H1 (cell line): ENCODE measurements around the gene FNDC5. TPM values are rescaled to one million over a fixed set of nuclear protein-coding genes. Genes with fewer than 3 reads are reported as not detected.

Experiments
- CTCF ChIA-PET: fragments of 300-600 bp; sonication (Branson Sonifier 250); formaldehyde crosslinking; loops from one replicate; lab custom pipeline; 2021; ENCODE audit not compliant: partially characterized antibody; lab: Charles Lee
- POLR2A ChIA-PET: fragments of 300-600 bp; sonication (Branson Sonifier 250); formaldehyde crosslinking; loops from one replicate; lab custom pipeline; 2021; ENCODE audit warnings: inconsistent platforms; ENCODE audit not compliant: partially characterized antibody; lab: Charles Lee
- DNase-seq, 2 experiments: peaks; one replicate each; pipeline versions ENCODE4 v3.0.0 to v3.0.0-alpha.2; 2010 to 2022; ENCODE audit warnings: low spot score in 2 of 2, low read depth in 1 of 2, mixed read lengths in 1 of 2
- FAIRE-seq: peaks from 2 replicates; lab custom pipeline; 2011; peaks lifted over from hg19 to GRCh38; lab: Jason Lieb, UNC
- H2AFZ ChIP-seq: 2 replicates; pipeline ENCODE4 v1.8.1; 2012; ENCODE audit warnings: low read length, inconsistent platforms
- H2AK5ac ChIP-seq: 2 replicates; pipeline ENCODE4 v1.6.1; 2013; ENCODE audit warnings: low read depth, low read length
- H2BK120ac ChIP-seq: replicated peaks from 2 replicates; pipeline ENCODE3; 2013; ENCODE audit warnings: low read depth, low read length, inconsistent platforms
- H2BK12ac ChIP-seq: 2 replicates; pipeline ENCODE4 v1.6.1; 2013; ENCODE audit warnings: low read depth, low read length
- H2BK15ac ChIP-seq: 2 replicates; pipeline ENCODE4 v1.6.1; 2013; ENCODE audit warnings: low read length
- H2BK20ac ChIP-seq: 2 replicates; pipeline ENCODE4 v1.6.1; 2013; ENCODE audit warnings: low read length
- H2BK5ac ChIP-seq: 2 replicates; pipeline ENCODE4 v1.6.1; 2013; ENCODE audit warnings: low read depth, low read length
- H3K14ac ChIP-seq: 2 replicates; pipeline ENCODE4 v1.6.1; 2013; ENCODE audit warnings: inconsistent platforms; ENCODE audit not compliant: insufficient read length
- H3K18ac ChIP-seq: 2 replicates; pipeline ENCODE4 v1.6.1; 2013; ENCODE audit warnings: low read length; ENCODE audit errors: extremely low read depth
- H3K23ac ChIP-seq: 2 replicates; pipeline ENCODE4 v1.6.1; 2013; ENCODE audit warnings: inconsistent platforms; ENCODE audit not compliant: insufficient read length
- H3K23me2 ChIP-seq: 2 replicates; pipeline ENCODE4 v1.6.1; 2013; ENCODE audit warnings: low read depth, low read length
- H3K27ac ChIP-seq: 2 replicates; pipeline ENCODE4 v1.6.1; 2011; ENCODE audit warnings: low read depth, low read length, inconsistent platforms
- H3K27me3 ChIP-seq, 4 experiments: replicated peaks in 1 of 4; 1 replicate in 1 of 4; 2 replicates in 3 of 4; pipeline versions ENCODE4 v1.6.1 to v1.8.1; 2011 to 2013; ENCODE audit warnings: low read length in 3 of 4, mild to moderate bottlenecking in 3 of 4, inconsistent platforms in 2 of 4, mixed read lengths in 2 of 4, moderate library complexity in 1 of 4; ENCODE audit not compliant: control insufficient read depth in 3 of 4, insufficient read depth in 3 of 4; ENCODE audit errors: extremely low read depth in 1 of 4
- H3K36me3 ChIP-seq, 4 experiments: 2 replicates each; pipeline versions ENCODE4 v1.6.1 to v1.8.1; 2011 to 2013; ENCODE audit warnings: mild to moderate bottlenecking in 4 of 4, low read length in 3 of 4, moderate library complexity in 2 of 4, control low read depth in 1 of 4, inconsistent platforms in 1 of 4; ENCODE audit not compliant: insufficient read depth in 4 of 4, control insufficient read depth in 2 of 4
- H3K4ac ChIP-seq: replicated peaks from 2 replicates; pipeline ENCODE3; 2013; ENCODE audit warnings: low read length, low read depth, mixed read lengths, inconsistent platforms; ENCODE audit not compliant: insufficient read length
- H3K4me1 ChIP-seq, 4 experiments: replicated peaks in 1 of 4; 1 replicate in 1 of 4; 2 replicates in 3 of 4; pipeline versions ENCODE4 v1.6.1 to v1.8.1; 2011 to 2013; ENCODE audit warnings: low read length in 3 of 4, inconsistent platforms in 2 of 4, mixed read lengths in 1 of 4; ENCODE audit not compliant: insufficient read depth in 4 of 4, control insufficient read depth in 3 of 4
- H3K4me2 ChIP-seq, 2 experiments: 2 replicates each; pipeline versions ENCODE4 v1.6.1 to v1.8.1; 2011 to 2013; ENCODE audit warnings: low read depth in 2 of 2, low read length in 2 of 2, control low read depth in 1 of 2, inconsistent platforms in 1 of 2, mild to moderate bottlenecking in 1 of 2; ENCODE audit not compliant: insufficient read depth in 1 of 2
- H3K4me3 ChIP-seq, 4 experiments: fragments of 200-600, 300-600 bp in 1 of 4; sonication (generic), shearing (Covaris generic), sonication (Bioruptor Twin) in 1 of 4; 2 replicates each; pipeline versions ENCODE4 v1.5.1 to v1.8.1; 2011 to 2016; ENCODE audit warnings: low read length in 4 of 4, low read depth in 3 of 4, control low read depth in 2 of 4, inconsistent platforms in 2 of 4, mild to moderate bottlenecking in 2 of 4, mixed read lengths in 1 of 4, moderate library complexity in 1 of 4; ENCODE audit not compliant: insufficient read depth in 2 of 4; ENCODE audit errors: extremely low read depth in 1 of 4
- H3K56ac ChIP-seq: replicated peaks from 2 replicates; pipeline ENCODE3; 2013; ENCODE audit warnings: low read depth, mild to moderate bottlenecking, mixed read lengths, low read length, inconsistent platforms; ENCODE audit not compliant: insufficient read length
- H3K79me1 ChIP-seq: 2 replicates; pipeline ENCODE4 v1.6.1; 2013; ENCODE audit warnings: low read depth, low read length, control low read depth
- H3K79me2 ChIP-seq, 2 experiments: 2 replicates each; pipeline versions ENCODE4 v1.6.1 to v1.8.1; 2012 to 2013; ENCODE audit warnings: low read length in 2 of 2, mild to moderate bottlenecking in 2 of 2, inconsistent platforms in 1 of 2; ENCODE audit not compliant: insufficient read depth in 2 of 2, control insufficient read depth in 1 of 2
- H3K9ac ChIP-seq, 4 experiments: replicated peaks in 1 of 4; 1 replicate in 1 of 4; 2 replicates in 3 of 4; pipeline versions ENCODE4 v1.6.1 to v1.8.1; 2011 to 2013; ENCODE audit warnings: low read depth in 3 of 4, low read length in 3 of 4, control low read depth in 2 of 4, mild to moderate bottlenecking in 2 of 4, moderate library complexity in 2 of 4, inconsistent platforms in 1 of 4; ENCODE audit errors: extremely low read depth in 1 of 4
- H3K9me3 ChIP-seq, 2 experiments: 2 replicates each; pipeline versions ENCODE4 v1.6.1 to v1.8.1; 2012 to 2013; ENCODE audit warnings: mild to moderate bottlenecking in 2 of 2, moderate library complexity in 2 of 2, control low read depth in 1 of 2, inconsistent platforms in 1 of 2, low read depth in 1 of 2, low read length in 1 of 2, mixed read lengths in 1 of 2; ENCODE audit not compliant: insufficient read depth in 2 of 2
- H4K20me1 ChIP-seq, 2 experiments: replicated peaks in 1 of 2; 2 replicates each; pipeline versions ENCODE3 to v1.8.1; 2011 to 2013; ENCODE audit warnings: inconsistent platforms in 2 of 2, low read length in 2 of 2, mild to moderate bottlenecking in 1 of 2; ENCODE audit not compliant: insufficient read depth in 2 of 2, control insufficient read depth in 1 of 2
- H4K5ac ChIP-seq: 2 replicates; pipeline ENCODE4 v1.6.1; 2013; ENCODE audit warnings: low read length, low read depth, mixed read lengths, inconsistent platforms; ENCODE audit not compliant: insufficient read length
- H4K8ac ChIP-seq: 2 replicates; pipeline ENCODE4 v1.8.0; 2013; ENCODE audit warnings: mild to moderate bottlenecking, moderate library complexity, low read length, inconsistent platforms; ENCODE audit not compliant: insufficient read depth; ENCODE audit errors: extremely low read depth
- H4K91ac ChIP-seq: replicated peaks from 2 replicates; pipeline ENCODE3; 2013; ENCODE audit warnings: low read length, mixed read lengths, inconsistent platforms; ENCODE audit not compliant: insufficient read length
- ATF3 ChIP-seq: IDR thresholded peaks from 2 replicates; pipeline ENCODE4 v1.6.1; 2011; ENCODE audit warnings: low read depth, mild to moderate bottlenecking, low read length; ENCODE audit not compliant: insufficient read depth
- CHD1 ChIP-seq: IDR thresholded peaks from 2 replicates; pipeline ENCODE4 v1.6.1; 2012; ENCODE audit warnings: low read depth, low read length, improper control_type of control experiment
- CREB1 ChIP-seq: IDR thresholded peaks from 2 replicates; pipeline ENCODE4 v1.6.1; 2012; ENCODE audit warnings: inconsistent platforms
- EP300 ChIP-seq, 2 experiments: IDR thresholded peaks; 1 replicate in 1 of 2; 2 replicates in 1 of 2; pipeline ENCODE4 v1.6.1; 2011 to 2012; ENCODE audit warnings: low read depth in 2 of 2, low read length in 2 of 2, mild to moderate bottlenecking in 2 of 2, borderline replicate concordance in 1 of 2, inconsistent platforms in 1 of 2, moderate library complexity in 1 of 2
- JUN ChIP-seq: IDR thresholded peaks from 2 replicates; pipeline ENCODE4 v1.6.1; 2011; ENCODE audit warnings: low read depth, mild to moderate bottlenecking, improper control_type of control experiment, low read length
- NANOG ChIP-seq: IDR thresholded peaks from 2 replicates; pipeline ENCODE4 v1.6.1; 2011; ENCODE audit warnings: low read length, low read depth, mild to moderate bottlenecking, inconsistent platforms; ENCODE audit not compliant: insufficient read depth, poor library complexity, severe bottlenecking
- POU5F1 ChIP-seq: IDR thresholded peaks from 2 replicates; pipeline ENCODE4 v1.6.1; 2011; ENCODE audit warnings: low read depth, mild to moderate bottlenecking, low read length, moderate library complexity
- RBBP5 ChIP-seq: IDR thresholded peaks from 2 replicates; pipeline ENCODE4 v1.7.1; 2012; ENCODE audit warnings: low read depth, mild to moderate bottlenecking, inconsistent platforms, low read length, moderate library complexity, borderline replicate concordance
- RFX5 ChIP-seq: IDR thresholded peaks from 2 replicates; pipeline ENCODE4 v1.6.1; 2011; ENCODE audit warnings: low read depth, low read length, improper control_type of control experiment, borderline replicate concordance
- SP1 ChIP-seq: IDR thresholded peaks from 2 replicates; pipeline ENCODE4 v1.6.1; 2011; ENCODE audit warnings: low read depth, low read length
- TAF7 ChIP-seq: optimal IDR thresholded peaks from 2 replicates; pipeline ENCODE3; 2011; ENCODE audit warnings: low read depth, mild to moderate bottlenecking, inconsistent platforms, low read length, moderate library complexity, borderline replicate concordance
- TBP ChIP-seq: IDR thresholded peaks from 2 replicates; pipeline ENCODE4 v1.6.1; 2011; ENCODE audit warnings: low read depth, low read length, improper control_type of control experiment
- WGBS, 2 experiments: shearing (Covaris generic) in 1 of 2; methylation state at CpG; one replicate each; pipeline versions ENCODE4 v1.1.6 to v1.1.7; 2013 to 2015; ENCODE audit warnings: low lambda C conversion rate in 2 of 2, mixed read lengths in 2 of 2, inconsistent platforms in 1 of 2, low coverage in 1 of 2, missing lambda C conversion rate in 1 of 2; ENCODE audit not compliant: insufficient replicate concordance in 2 of 2, insufficient coverage in 1 of 2, insufficient read length in 1 of 2; ENCODE audit errors: extremely low coverage in 1 of 2, missing lambda C conversion rate in 1 of 2; 5-methylcytosine and 5-hydroxymethylcytosine counted together
- polyA plus RNA-seq, 7 experiments: library from polyadenylated mRNA; depleted of rRNA in 3 of 7; stranded (reverse) in 5 of 7; unstranded in 2 of 7; fragments of >200 nt in 5 of 7; fragments of 200-250 nt in 2 of 7; gene quantifications; 1 replicate in 5 of 7; 2 replicates in 1 of 7; 4 replicates in 1 of 7; pipeline versions ENCODE4 v1.2.1 to v1.2.3, GENCODE V29; 2011 to 2013; ENCODE audit warnings: missing spikeins in 2 of 7, mixed read lengths in 2 of 7
- total RNA-seq: library from RNA; stranded (reverse); fragmentation: NEBNext Ultra II Directional; extraction: Animal tissue kit (Norgen Biotek cat#: 25700); gene quantifications from 2 replicates; pipeline ENCODE4 v1.2.1, GENCODE V29; 2021

The FNDC5 gene
- total and polyA plus RNA-seq, 2 of the 8 experiments (the other 6 are each of a cell fraction or from before 2014, with no cell fraction given): 1.8 to 2.0 TPM

DNA sequence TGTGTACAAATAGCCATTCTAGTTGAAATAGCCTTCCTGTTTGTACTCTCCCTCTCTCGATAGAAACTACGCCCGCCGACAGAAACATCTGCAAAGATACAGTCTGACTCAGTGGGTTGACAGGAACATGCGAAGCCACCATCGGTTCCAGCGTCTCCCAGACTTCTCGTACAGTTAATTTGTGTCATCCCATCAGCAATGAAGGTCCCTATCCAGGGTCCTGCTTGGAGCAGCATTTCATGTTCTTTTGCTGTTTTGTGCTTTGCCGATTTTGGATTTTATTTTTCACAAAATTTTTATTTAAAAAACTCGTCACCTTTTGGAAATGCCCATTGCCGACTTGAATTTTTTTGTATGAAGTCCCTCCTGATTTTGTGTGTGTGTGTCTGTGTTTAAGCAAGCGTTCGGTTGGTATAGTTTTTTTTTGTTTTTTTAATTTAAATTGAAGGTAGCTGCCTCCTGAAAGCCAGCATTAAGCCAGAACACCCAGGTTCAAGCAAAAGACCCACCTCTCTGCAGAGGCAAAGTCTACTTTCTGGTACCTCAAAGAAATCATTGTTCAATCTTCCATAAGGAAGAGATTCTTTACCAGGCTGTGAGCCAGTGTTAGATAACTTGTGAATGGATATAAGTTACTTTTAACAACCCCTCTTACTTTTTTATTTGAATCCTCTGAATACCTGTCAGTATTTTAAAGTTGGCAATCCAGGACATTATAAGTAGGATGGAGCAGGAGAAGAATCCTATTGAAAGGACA is 14.7 kb downstream of the FNDC5 start:
- no peaks in the 10 kb centered on the region; the same call in 1 of the 2 replicates for H3K79me1 ChIP-seq
- H3K9me3 ChIP-seq: no peaks in the 10 kb centered on the region
- H4K5ac ChIP-seq: no peak overlapping the region
- H3K18ac ChIP-seq: no peak overlapping the region
- no peak for DNase-seq
- H3K4ac ChIP-seq: no peak overlapping the region
- FAIRE-seq: no peak
- no peak overlapping the region for H3K23ac ChIP-seq
- H4K20me1 ChIP-seq: peaks cover 0 to under 1% of the 10 kb centered on the region in 2 experiments
- peaks cover 8 to 48% (median 20%) of the 10 kb centered on the region in 4 experiments; a peak in 6 of 8 replicates for H3K36me3 ChIP-seq
- H3K4me1 ChIP-seq: no peaks in the 10 kb centered on the region
- H3K56ac ChIP-seq: no peak overlapping the region
- WGBS, 2 experiments: 98% methylated on average over 13 of the region's 13 CpGs; no CpG with 5 or more reads in 1 of the 2 experiments
- H4K8ac ChIP-seq: no peak overlapping the region
- H3K4me3 ChIP-seq: no peak overlapping the region
- H2BK12ac ChIP-seq: no peak overlapping the region
- ChIA-PET POLR2A (interaction anchor here (0.6 kb wide), 1 partner anchor 8 kb away, joined by 3 read pairs; no protein-coding TSS in a partner anchor), CTCF (interaction anchor here (1.4 to 2.2 kb wide), 2 partner anchors 14 to 17 kb away, joined by 4 to 5 read pairs; no protein-coding TSS in a partner anchor)
- H3K27me3 ChIP-seq: no peaks in the 10 kb centered on the region
- H3K27ac ChIP-seq: no peak overlapping the region
- H2AFZ ChIP-seq: no peak overlapping the region
- no peak overlapping the region for H2BK5ac ChIP-seq
- H3K4me2 ChIP-seq: no peak overlapping the region
- no peak overlapping the region for H4K91ac ChIP-seq
- no peaks in the 10 kb centered on the region for H3K23me2 ChIP-seq
- no peak overlapping the region for H3K14ac ChIP-seq
- no peak overlapping the region for H2BK15ac ChIP-seq
- H3K79me2 ChIP-seq: no peaks in the 10 kb centered on the region
- no peak overlapping the region for H2AK5ac ChIP-seq
- H3K9ac ChIP-seq: no peak overlapping the region
- H2BK120ac ChIP-seq: no peak overlapping the region
- H2BK20ac ChIP-seq: no peak overlapping the region
- TF ChIP-seq EP300 (IDR thresholded peaks at IDR 0.05; ENCODE audit: borderline replicate concordance in 1 of 2, low read depth in 2 of 2, low read length in 2 of 2) (no peak), RFX5 (no peak), RBBP5 (no peak), ATF3 (no peak), TBP (no peak), CREB1 (no peak), CHD1 (no peak), NANOG (no peak), TAF7 (no peak), JUN (no peak), SP1 (no peak), POU5F1 (no peak)
